COLO668 (cell line): ENCODE data around the gene SLC10A6.
A peak's percentile ranks its signal among the peaks of the same experiment; 100 is the strongest.
"Not testable (repeated sequence)": the region's sequence is repeated elsewhere in the genome, so short reads cannot be mapped to it uniquely, and the experiment has no call there.

Experiments used
- DNase-seq: peaks from one replicate; lab custom pipeline; 2025; ENCODE audit not compliant: unreplicated experiment; lab: John Stamatoyannopoulos, UW

The SLC10A6 gene

GRCh38 chr4:86848732-86849619, at the start of gene SLC10A6:
TSS of gene SLC10A6 (minus strand) at chr4:86849384. CDS start at chr4:86849115, 269 bp downstream.
- no peak for DNase-seq

- DNase-seq = no peak
Measured at GRCh38 chr4:86898562-86898961, 49.4 kb upstream of the SLC10A6 start.

GRCh38 chr4:86896596-86896995, 47.4 kb upstream of the SLC10A6 start:
- DNase-seq = no peak

GRCh38 chr4:86895692-86896488, 46.7 kb upstream of the SLC10A6 start:
- peak; percentile 8 for DNase-seq

GRCh38 chr4:86894455-86894854, 45.3 kb upstream of the SLC10A6 start:
- DNase-seq = no peak

- DNase-seq = no peak
Measured at GRCh38 chr4:86893136-86893535, 44.0 kb upstream of the SLC10A6 start.

GRCh38 chr4:86892636-86892960, 43.4 kb upstream of the SLC10A6 start:
- no peak for DNase-seq

- DNase-seq = peak; percentile 77
Measured at GRCh38 chr4:86891762-86892635, 42.8 kb upstream of the SLC10A6 start, which contains the start of gene C4orf36. TSS of gene C4orf36 (minus strand) at chr4:86892422. CDS start at chr4:86891520, 902 bp downstream.

GRCh38 chr4:86890790-86891189, 41.6 kb upstream of the SLC10A6 start:
- no peak for DNase-seq

- no peak for DNase-seq
Measured at GRCh38 chr4:86879641-86880040, 30.5 kb upstream of the SLC10A6 start.

- no peak for DNase-seq
Measured at GRCh38 chr4:86878640-86879039, 29.5 kb upstream of the SLC10A6 start.

- no peak for DNase-seq
Measured at GRCh38 chr4:86876894-86877685, 27.9 kb upstream of the SLC10A6 start.

GRCh38 chr4:86875436-86875835, 26.3 kb upstream of the SLC10A6 start:
- DNase-seq = not testable (repeated sequence)

GRCh38 chr4:86872135-86872534, 23.0 kb upstream of the SLC10A6 start:
- DNase-seq = no peak

GRCh38 chr4:86870442-86871069, 21.4 kb upstream of the SLC10A6 start:
- DNase-seq = no peak

GRCh38 chr4:86857341-86858052, 8.3 kb upstream of the SLC10A6 start:
- no peak for DNase-seq

GRCh38 chr4:86856896-86857295, 7.7 kb upstream of the SLC10A6 start:
- DNase-seq = no peak

GRCh38 chr4:86855572-86855971, 6.4 kb upstream of the SLC10A6 start:
- DNase-seq = peak; percentile 22

GRCh38 chr4:86853209-86853608, 4.0 kb upstream of the SLC10A6 start:
- DNase-seq = no peak
